ENCODE measurements around the gene HRAS.

The HRAS gene

DNA sequence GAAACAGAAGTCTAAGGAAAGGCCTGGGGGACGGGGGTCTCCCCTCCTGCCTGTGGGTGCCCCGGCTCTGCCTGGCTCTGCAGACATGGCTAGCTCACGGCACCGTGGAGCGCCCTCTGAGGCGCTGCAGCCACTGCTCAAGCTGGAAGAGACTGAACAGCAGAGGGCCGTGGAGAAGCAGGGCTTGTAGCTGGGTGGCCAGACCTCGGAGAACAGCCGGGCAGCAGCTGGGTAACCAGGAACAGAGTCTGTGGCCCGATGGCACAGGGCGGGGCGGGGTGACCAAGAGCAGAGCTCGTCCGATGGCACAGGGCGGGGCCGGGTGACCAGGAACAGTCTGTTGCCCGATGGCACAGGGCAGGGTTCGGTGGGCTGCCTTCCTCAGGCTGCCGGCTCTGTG lies 46.4 kb downstream of the HRAS start:
- in situ Hi-C loops (cut with HindIII; ENCODE audit: low sequenced_read_pairs): no loop called here
- no peak for DNase-seq (ENCODE audit: low read depth, low spot score)
- no peak overlapping the region for H3K4me3 ChIP-seq (ENCODE audit: low read depth, low read length)
- TF ChIP-seq, protein P1, sequence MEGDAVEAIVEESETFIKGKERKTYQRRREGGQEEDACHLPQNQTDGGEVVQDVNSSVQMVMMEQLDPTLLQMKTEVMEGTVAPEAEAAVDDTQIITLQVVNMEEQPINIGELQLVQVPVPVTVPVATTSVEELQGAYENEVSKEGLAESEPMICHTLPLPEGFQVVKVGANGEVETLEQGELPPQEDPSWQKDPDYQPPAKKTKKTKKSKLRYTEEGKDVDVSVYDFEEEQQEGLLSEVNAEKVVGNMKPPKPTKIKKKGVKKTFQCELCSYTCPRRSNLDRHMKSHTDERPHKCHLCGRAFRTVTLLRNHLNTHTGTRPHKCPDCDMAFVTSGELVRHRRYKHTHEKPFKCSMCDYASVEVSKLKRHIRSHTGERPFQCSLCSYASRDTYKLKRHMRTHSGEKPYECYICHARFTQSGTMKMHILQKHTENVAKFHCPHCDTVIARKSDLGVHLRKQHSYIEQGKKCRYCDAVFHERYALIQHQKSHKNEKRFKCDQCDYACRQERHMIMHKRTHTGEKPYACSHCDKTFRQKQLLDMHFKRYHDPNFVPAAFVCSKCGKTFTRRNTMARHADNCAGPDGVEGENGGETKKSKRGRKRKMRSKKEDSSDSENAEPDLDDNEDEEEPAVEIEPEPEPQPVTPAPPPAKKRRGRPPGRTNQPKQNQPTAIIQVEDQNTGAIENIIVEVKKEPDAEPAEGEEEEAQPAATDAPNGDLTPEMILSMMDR (IDR thresholded peaks at IDR 0.05; ENCODE audit: low read depth, low read length): no peak

DNA sequence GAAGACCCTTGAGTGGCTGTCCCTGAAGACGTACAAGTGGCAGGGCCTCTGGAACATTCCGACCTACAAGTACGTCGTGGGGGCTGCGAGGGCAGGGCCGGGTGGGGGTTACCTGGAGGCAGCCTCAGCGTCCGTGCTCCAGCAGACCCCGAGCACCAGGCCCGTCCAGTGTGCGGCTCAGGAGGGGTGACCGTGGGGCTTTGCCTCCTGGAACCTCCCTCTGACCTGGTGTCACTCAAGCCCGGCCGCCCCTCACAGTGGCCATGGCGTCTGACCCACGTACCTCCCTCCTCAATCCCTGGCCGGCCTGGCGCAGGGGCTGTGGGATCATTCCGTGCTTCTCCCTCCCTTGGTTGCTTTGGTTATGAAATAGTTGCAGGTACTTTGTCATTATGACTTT lies 46.8 kb downstream of the HRAS start:
- H3K4me3 ChIP-seq (ENCODE audit: low read depth, low read length): no peak overlapping the region
- DNase-seq (ENCODE audit: low read depth, low spot score): no peak
- TF ChIP-seq, protein P1 (IDR thresholded peaks at IDR 0.05; ENCODE audit: low read depth, low read length): no peak
- in situ Hi-C loops (cut with HindIII; ENCODE audit: low sequenced_read_pairs): no loop called here

DNA sequence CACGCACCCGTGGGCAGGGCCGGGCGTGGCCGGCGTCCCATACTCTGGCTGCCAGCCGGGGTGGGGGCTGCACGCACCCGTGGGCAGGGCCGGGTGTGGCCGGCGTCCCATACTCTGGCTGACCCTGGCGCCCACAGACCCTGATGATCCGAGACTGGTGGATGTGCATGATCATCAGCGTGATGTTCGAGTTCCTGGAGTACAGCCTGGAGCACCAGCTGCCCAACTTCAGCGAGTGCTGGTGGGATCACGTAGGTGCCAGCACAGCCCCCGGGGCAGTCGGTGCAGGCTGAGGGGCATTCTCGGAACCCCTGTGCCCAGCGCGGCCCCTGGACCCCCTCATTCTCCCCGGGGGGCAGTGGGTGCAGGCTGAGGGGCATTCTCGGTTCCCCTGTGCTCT lies 47.3 kb downstream of the HRAS start:
- DNase-seq (ENCODE audit: low read depth, low spot score): no peak
- in situ Hi-C loops (cut with HindIII; ENCODE audit: low sequenced_read_pairs): no loop called here
- TF ChIP-seq, protein P1 (IDR thresholded peaks at IDR 0.05; ENCODE audit: low read depth, low read length): no peak
- H3K4me3 ChIP-seq (ENCODE audit: low read depth, low read length): no peak overlapping the region

DNA sequence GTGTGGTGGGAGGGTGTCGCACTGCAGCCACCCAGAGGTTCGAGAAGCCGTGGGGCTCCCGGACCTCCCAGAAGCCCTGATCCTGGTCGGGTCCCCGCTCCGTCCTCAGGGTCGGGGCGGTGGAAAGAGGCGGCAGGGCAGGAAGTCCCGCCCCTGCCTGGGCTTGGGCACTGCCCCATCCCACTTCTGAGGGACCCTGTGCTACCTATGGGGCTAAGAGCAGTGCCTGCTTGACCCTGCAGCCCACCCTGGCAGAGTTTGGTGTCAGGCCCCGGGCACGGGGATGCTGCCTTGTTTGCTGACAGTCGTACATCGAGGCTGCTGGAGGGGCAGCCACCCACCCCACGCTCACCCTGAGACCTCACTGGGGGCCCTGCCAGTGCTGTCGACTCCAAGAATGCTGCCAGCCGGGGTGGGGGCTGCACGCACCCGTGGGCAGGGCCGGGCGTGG lies 47.8 kb downstream of the HRAS start:
- no peak for DNase-seq (ENCODE audit: low read depth, low spot score)
- no peak overlapping the region for H3K4me3 ChIP-seq (ENCODE audit: low read depth, low read length)
- in situ Hi-C loops (cut with HindIII; ENCODE audit: low sequenced_read_pairs): no loop called here
- TF ChIP-seq, protein P1 (IDR thresholded peaks at IDR 0.05; ENCODE audit: low read depth, low read length): no peak

DNA sequence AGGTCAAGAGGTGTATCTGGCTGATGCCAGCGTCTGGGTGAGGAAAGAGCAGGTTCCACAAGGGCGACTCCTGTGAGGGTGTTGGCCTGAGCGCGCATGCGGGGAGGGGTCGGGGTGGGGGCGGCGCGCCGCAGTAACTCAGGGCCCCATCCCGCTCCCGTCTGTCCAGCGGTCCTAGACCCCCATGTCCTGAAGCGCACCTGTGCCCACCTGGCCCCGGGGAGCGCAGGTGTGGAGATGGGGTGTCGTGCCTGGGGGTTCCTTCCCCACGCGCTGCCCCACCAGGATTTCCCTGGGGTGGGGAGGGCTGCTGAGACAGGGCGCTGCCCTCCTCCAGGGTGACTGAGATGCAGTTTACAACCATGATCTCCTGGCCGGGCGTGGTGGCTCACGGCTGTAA lies 49.2 kb downstream of the HRAS start:
- no peak for DNase-seq (ENCODE audit: low read depth, low spot score)
- no peak overlapping the region for H3K4me3 ChIP-seq (ENCODE audit: low read depth, low read length)
- TF ChIP-seq, protein P1 (IDR thresholded peaks at IDR 0.05; ENCODE audit: low read depth, low read length): no peak
- in situ Hi-C loops (cut with HindIII; ENCODE audit: low sequenced_read_pairs): no loop called here

DNA sequence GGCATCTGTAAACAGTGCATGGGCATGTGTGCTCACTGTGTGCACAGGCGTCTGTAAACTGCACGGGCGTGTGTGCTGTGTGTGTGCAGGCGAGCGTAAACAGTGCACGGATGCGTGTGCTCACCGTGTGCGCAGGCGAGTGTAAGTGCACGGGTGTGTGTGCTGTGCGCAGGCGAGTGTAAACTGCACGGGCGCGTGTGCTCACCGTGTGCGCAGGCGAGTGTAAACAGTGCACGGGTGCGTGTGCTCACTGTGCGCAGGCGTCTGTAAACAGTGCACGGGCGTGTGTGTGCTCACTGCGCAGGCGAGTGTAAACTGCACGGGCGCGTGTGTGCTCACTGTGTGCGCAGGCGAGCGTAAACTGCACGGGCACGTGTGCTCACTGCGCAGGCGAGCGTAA lies 50.8 kb downstream of the HRAS start:
- TF ChIP-seq, protein P1 (IDR thresholded peaks at IDR 0.05; ENCODE audit: low read depth, low read length): no peak
- DNase-seq (ENCODE audit: low read depth, low spot score): no peak
- no peak overlapping the region for H3K4me3 ChIP-seq (ENCODE audit: low read depth, low read length)
- in situ Hi-C loops (cut with HindIII; ENCODE audit: low sequenced_read_pairs): no loop called here
